Endothelial cell of umbilical vein (primary cell): Measurements from ENCODE around the gene CRYGS. TPM values are rescaled to one million over a fixed set of nuclear protein-coding genes. Genes with fewer than 3 reads are reported as not detected.
"Not testable (repeated sequence)": the region's sequence is repeated elsewhere in the genome, so short reads cannot be mapped to it uniquely, and the experiment has no call there.

ENCODE experiments used
- BruUV-seq: library from RNA; stranded (reverse); fragments of 400-500 nt; replicated peaks from 2 replicates; lab custom pipeline; 2021; lab: Mats Ljungman, UMichigan
- CTCF ChIA-PET: fragments of 300-600, 350-600 bp; sonication (Branson Sonifier 250); formaldehyde crosslinking; loops from one replicate; lab custom pipeline; 2021; ENCODE audit warnings: antibody characterized with exemption, inconsistent platforms; lab: Charles Lee
- POLR2A ChIA-PET: fragments of 300-600, 350-600 bp; sonication (Branson Sonifier 250); formaldehyde crosslinking; loops from one replicate; lab custom pipeline; 2021; ENCODE audit warnings: antibody characterized with exemption, inconsistent platforms; lab: Charles Lee
- DNase-seq: peaks from one replicate; pipeline ENCODE4 v3.0.0-alpha.2; 2011; ENCODE audit warnings: low read depth, low spot score
- FAIRE-seq: peaks from 2 replicates; lab custom pipeline; 2011; peaks lifted over from hg19 to GRCh38; lab: Jason Lieb, UNC
- H2AFZ ChIP-seq: 2 replicates; pipeline ENCODE4 v1.6.0; 2012; ENCODE audit warnings: low read depth, low read length, control low read depth, inconsistent platforms
- H3K27ac ChIP-seq: 2 replicates; pipeline ENCODE4 v1.5.1; 2011; ENCODE audit warnings: low read depth, mild to moderate bottlenecking, control low read depth, low read length, moderate library complexity; ENCODE audit not compliant: insufficient read depth
- H3K27me3 ChIP-seq, 2 experiments: 2 replicates each; pipeline versions ENCODE4 v1.6.0 to v1.6.1; 2011; ENCODE audit warnings: low read length in 2 of 2, mixed read lengths in 1 of 2; ENCODE audit not compliant: control insufficient read depth in 2 of 2, insufficient read depth in 2 of 2
- H3K36me3 ChIP-seq, 2 experiments: 2 replicates in 1 of 2; 3 replicates in 1 of 2; pipeline ENCODE4 v1.5.1; 2011; ENCODE audit warnings: low read length in 2 of 2, mild to moderate bottlenecking in 1 of 2, moderate library complexity in 1 of 2; ENCODE audit not compliant: control insufficient read depth in 2 of 2, insufficient read depth in 2 of 2; ENCODE audit errors: extremely low read depth in 1 of 2
- H3K4me1 ChIP-seq: 3 replicates; pipeline ENCODE4 v1.5.1; 2011; ENCODE audit warnings: mild to moderate bottlenecking, low read length; ENCODE audit not compliant: control insufficient read depth, insufficient read depth; ENCODE audit errors: extremely low read depth
- H3K4me2 ChIP-seq: 2 replicates; pipeline ENCODE4 v1.6.1; 2011; ENCODE audit warnings: low read length, control low read depth, mixed read lengths; ENCODE audit not compliant: insufficient read depth
- H3K4me3 ChIP-seq, 3 experiments: fragments of 200-600 bp in 1 of 3; sonication (generic), shearing (Covaris generic) in 1 of 3; replicated peaks in 1 of 3; 2 replicates each; pipeline ENCODE4 v1.5.1; 2011 to 2016; ENCODE audit warnings: control low read depth in 3 of 3, low read length in 3 of 3, mild to moderate bottlenecking in 2 of 3, inconsistent platforms in 1 of 3, low read depth in 1 of 3, moderate library complexity in 1 of 3; ENCODE audit not compliant: insufficient read depth in 1 of 3
- H3K79me2 ChIP-seq: 2 replicates; pipeline ENCODE4 v1.6.0; 2012; ENCODE audit warnings: low read length, inconsistent platforms; ENCODE audit not compliant: control insufficient read depth, insufficient read depth
- H3K9ac ChIP-seq: replicated peaks from 2 replicates; pipeline ENCODE3; 2011; ENCODE audit warnings: low read length, control low read depth; ENCODE audit not compliant: insufficient read depth; ENCODE audit errors: extremely low read depth
- H3K9me1 ChIP-seq: replicated peaks from 3 replicates; pipeline ENCODE4 v1.6.0; 2011; ENCODE audit warnings: mild to moderate bottlenecking, low read length; ENCODE audit not compliant: control insufficient read depth, insufficient read depth; ENCODE audit errors: extremely low read depth
- H3K9me3 ChIP-seq: replicated peaks from 2 replicates; pipeline ENCODE4 v1.5.1; 2012; ENCODE audit warnings: low read length, inconsistent platforms; ENCODE audit not compliant: control insufficient read depth, insufficient read depth
- H4K20me1 ChIP-seq: replicated peaks from 2 replicates; pipeline ENCODE3; 2011; ENCODE audit warnings: mild to moderate bottlenecking, low read length; ENCODE audit not compliant: control insufficient read depth, insufficient read depth; ENCODE audit errors: extremely low read depth
- CTCF ChIP-seq, 2 donors: IDR thresholded peaks; 1 replicate in 1 of 2; 2 replicates in 1 of 2; pipeline ENCODE4 v1.5.1; 2011; ENCODE audit warnings: low read length in 2 of 2, mild to moderate bottlenecking in 2 of 2, moderate library complexity in 2 of 2, control low read depth in 1 of 2, inconsistent platforms in 1 of 2, low read depth in 1 of 2; ENCODE audit not compliant: insufficient read depth in 1 of 2; ENCODE audit errors: extremely low read depth in 1 of 2
- EZH2 ChIP-seq: IDR thresholded peaks from 2 replicates; pipeline ENCODE4 v1.6.1; 2012; ENCODE audit warnings: borderline replicate concordance, low read depth, mild to moderate bottlenecking, moderate library complexity, low read length, inconsistent platforms; ENCODE audit not compliant: severe bottlenecking
- FOS ChIP-seq: IDR thresholded peaks from 2 replicates; pipeline ENCODE4 v1.6.1; 2011; ENCODE audit warnings: mild to moderate bottlenecking, low read length, moderate library complexity, borderline replicate concordance; ENCODE audit not compliant: insufficient read depth
- GATA2 ChIP-seq: IDR thresholded peaks from 2 replicates; pipeline ENCODE4 v1.7.0; 2011; ENCODE audit warnings: low read depth, mild to moderate bottlenecking, moderate library complexity, mixed read lengths, low read length; ENCODE audit not compliant: insufficient read length, insufficient read depth
- JUN ChIP-seq: IDR thresholded peaks from 2 replicates; pipeline ENCODE4 v1.6.1; 2011; ENCODE audit warnings: borderline replicate concordance, low read depth; ENCODE audit not compliant: insufficient read length, insufficient read depth
- MAX ChIP-seq: IDR thresholded peaks from 2 replicates; pipeline ENCODE4 v1.6.1; 2011; ENCODE audit not compliant: insufficient read depth, insufficient read length
- MYC ChIP-seq: IDR thresholded peaks from one replicate; pipeline ENCODE4 v1.6.1; 2011; ENCODE audit warnings: mild to moderate bottlenecking, low read depth, low read length
- POLR2A ChIP-seq: IDR thresholded peaks from 2 replicates; pipeline ENCODE4 v1.6.1; 2012; ENCODE audit warnings: low read depth, mild to moderate bottlenecking, control low read depth, low read length
- POLR2AphosphoS5 ChIP-seq: IDR thresholded peaks from 2 replicates; pipeline ENCODE4 v1.6.1; 2012; ENCODE audit warnings: low read depth, mild to moderate bottlenecking, control low read depth, low read length, moderate library complexity; ENCODE audit not compliant: insufficient read depth
- dilution Hi-C: fragments of 300-500 bp; cut with MboI; formaldehyde crosslinking; loops from one replicate; pipeline ENCODE4 v1.15.0; 2019; ENCODE audit warnings: low sequenced_read_pairs; ENCODE audit not compliant: extremely low pct_ligation_motif_present
- intact Hi-C: fragments of 100-400 bp; cut with micrococcal nuclease; formaldehyde crosslinking; loops from one replicate; pipeline ENCODE4 v1.10.0; 2022
- polyA plus RNA-seq, 4 experiments: library from polyadenylated mRNA; depleted of rRNA in 3 of 4; stranded (reverse) in 3 of 4; unstranded in 1 of 4; fragments of >200 nt; gene quantifications; 2 replicates each; pipeline versions ENCODE4 v1.2.1 to v1.2.3, GENCODE V29; 2011 to 2012; ENCODE audit warnings: missing spikeins in 1 of 4
- total RNA-seq: library from RNA; stranded (reverse); gene quantifications from 2 replicates; pipeline ENCODE4 v1.2.3, GENCODE V29; 2021

Gene CRYGS
- total and polyA plus RNA-seq, 2 donors (not counting 3 experiments of a cell fraction or from before 2014, with no cell fraction given) = 5.0 TPM

- ChIA-PET CTCF (no interaction called here), POLR2A (no interaction called here)
- Histone ChIP-seq H3K27me3 (peaks cover 0 to 2% of the 10 kb centered on the region in 2 experiments), H3K27ac (no peak overlapping the region), H3K9me1 (no peaks in the 10 kb centered on the region), H3K9ac (no peak overlapping the region), H3K36me3 (no peaks in the 10 kb centered on the region), H3K4me2 (no peak overlapping the region), H2AFZ (no peak overlapping the region), H3K79me2 (no peaks in the 10 kb centered on the region), H3K9me3 (no peaks in the 10 kb centered on the region), H3K4me3 (no peak overlapping the region), H3K4me1 (no peaks in the 10 kb centered on the region), H4K20me1 (no peaks in the 10 kb centered on the region)
- FAIRE-seq = no peak
- no peak for DNase-seq
- intact Hi-C loops (no loop called here), dilution Hi-C loops (no loop called here)
- TF ChIP-seq EZH2 (no peak), MAX (no peak), JUN (no peak), GATA2 (no peak), CTCF (IDR thresholded peaks at IDR 0.05; ENCODE audit: extremely low read depth in 1 of 2, insufficient read depth in 1 of 2, low read depth in 1 of 2, low read length in 2 of 2) (no peak), MYC (no peak), POLR2A (no peak), FOS (no peak), POLR2AphosphoS5 (no peak)
- no TSS peak for BruUV-seq
Measured at GRCh38 chr3:186502138-186502948, 41.8 kb downstream of the CRYGS start.

- H3K27ac ChIP-seq, H3K36me3 ChIP-seq, H3K9me3 ChIP-seq, intact Hi-C loops, FAIRE-seq, CTCF ChIA-PET, H3K79me2 ChIP-seq, H3K4me1 ChIP-seq, H3K4me2 ChIP-seq, H3K9ac ChIP-seq, DNase-seq, H3K9me1 ChIP-seq, BruUV-seq, dilution Hi-C loops, H4K20me1 ChIP-seq, H3K27me3 ChIP-seq, H3K4me3 ChIP-seq, POLR2A ChIA-PET, H2AFZ ChIP-seq: not testable (repeated sequence)
Measured at GRCh38 chr3:186499949-186500348, 44.2 kb downstream of the CRYGS start.

- H3K4me1 ChIP-seq, H4K20me1 ChIP-seq, FAIRE-seq, POLR2A ChIA-PET, H3K4me3 ChIP-seq, DNase-seq, dilution Hi-C loops, H3K79me2 ChIP-seq, H2AFZ ChIP-seq, H3K27ac ChIP-seq, H3K9me3 ChIP-seq, H3K9me1 ChIP-seq, intact Hi-C loops, H3K9ac ChIP-seq, BruUV-seq, H3K27me3 ChIP-seq, H3K36me3 ChIP-seq, H3K4me2 ChIP-seq: not testable (repeated sequence)
- CTCF ChIA-PET = interaction anchor here (1.3 kb wide), 1 partner anchor 42 kb away, joined by 3 read pairs; no protein-coding TSS in a partner anchor
Measured at GRCh38 chr3:186498022-186498421, 46.2 kb downstream of the CRYGS start.
